Inferior parietal cortex (tissue), 1 donor: ENCODE measurements around the gene ZNF385B.
A peak's percentile ranks its signal among the peaks of the same experiment; 100 is the strongest.
"Not testable (repeated sequence)": the region's sequence is repeated elsewhere in the genome, so short reads cannot be mapped to it uniquely, and the experiment has no call there.

Experiments
- DNase-seq: peaks from one replicate; pipeline ENCODE4 v3.0.0-alpha.2; 2016; ENCODE audit errors: extremely low spot score

ZNF385B gene

GRCh38 chr2:179802051-179802882 is 59.1 kb downstream of the ZNF385B start:
- DNase-seq: no peak

- DNase-seq: no peak
These were observed 60.6 kb downstream of the ZNF385B start for GRCh38 chr2:179800776-179801175.

GRCh38 chr2:179796213-179797007 is 65.0 kb downstream of the ZNF385B start:
- DNase-seq: no peak

- no peak for DNase-seq
These were observed 67.5 kb downstream of the ZNF385B start for GRCh38 chr2:179793902-179794301.

GRCh38 chr2:179793238-179793637 is 68.2 kb downstream of the ZNF385B start:
- DNase-seq: no peak

- no peak for DNase-seq
These were observed 70.9 kb downstream of the ZNF385B start for GRCh38 chr2:179790235-179791217.

- DNase-seq: no peak
These were observed 73.3 kb downstream of the ZNF385B start for GRCh38 chr2:179788104-179788503.

GRCh38 chr2:179787601-179788000 is 73.8 kb downstream of the ZNF385B start:
- DNase-seq: no peak

GRCh38 chr2:179785902-179786301 is 75.5 kb downstream of the ZNF385B start:
- DNase-seq: no peak

GRCh38 chr2:179782346-179782745 is 79.1 kb downstream of the ZNF385B start:
- DNase-seq: not testable (repeated sequence)

GRCh38 chr2:179773986-179774385 is 87.4 kb downstream of the ZNF385B start:
- DNase-seq: no peak

GRCh38 chr2:179772346-179772745 is 89.1 kb downstream of the ZNF385B start:
- DNase-seq: no peak

- no peak for DNase-seq
These were observed 89.6 kb downstream of the ZNF385B start for GRCh38 chr2:179771791-179772190.

- no peak for DNase-seq
These were observed 91.4 kb downstream of the ZNF385B start for GRCh38 chr2:179770029-179770428.

- no peak for DNase-seq
These were observed 92.1 kb downstream of the ZNF385B start for GRCh38 chr2:179769323-179769722.

GRCh38 chr2:179768765-179769164 is 92.6 kb downstream of the ZNF385B start:
- DNase-seq: peak; percentile 41

- DNase-seq: no peak
These were observed 95.7 kb downstream of the ZNF385B start for GRCh38 chr2:179765666-179766065.

GRCh38 chr2:179764710-179765109 is 96.7 kb downstream of the ZNF385B start:
- no peak for DNase-seq

GRCh38 chr2:179758636-179759035 is 102.8 kb downstream of the ZNF385B start:
- no peak for DNase-seq

GRCh38 chr2:179751163-179751809 is 110.1 kb downstream of the ZNF385B start:
- DNase-seq: peak; percentile 51

GRCh38 chr2:179749210-179749609 is 112.2 kb downstream of the ZNF385B start:
- no peak for DNase-seq
